A549 (cell line): ENCODE data around the gene WNT7B. TPM values are rescaled to one million over a fixed set of nuclear protein-coding genes. Genes with fewer than 3 reads are reported as not detected.

ENCODE experiments used
- ATAC-seq, 2 experiments: fragments of 200-7000 bp in 1 of 2; fragments of >200 bp in 1 of 2; cut with Nextera tagmentation in 1 of 2; cut with Tn5 transposase in 1 of 2; 3 replicates each; pipeline versions ENCODE4 v1.8.0 to v1.9.1; 2018 to 2020; ENCODE audit warnings: mild to moderate bottlenecking in 1 of 2, moderate library complexity in 1 of 2
- CTCF ChIA-PET: fragments of 300-600 bp; sonication (Branson Sonifier 250); formaldehyde crosslinking; extraction: SDS; loops from one replicate; lab custom pipeline; 2021; ENCODE audit warnings: antibody characterized with exemption, inconsistent platforms; lab: Yijun Ruan, JAX
- POLR2A ChIA-PET: fragments of 350-600 bp; formaldehyde crosslinking; extraction: SDS; loops from one replicate; lab custom pipeline; 2021; ENCODE audit warnings: antibody characterized with exemption, inconsistent platforms; lab: Yijun Ruan, JAX
- DNase-seq, 2 experiments: peaks; one replicate each; pipeline versions ENCODE4 v3.0.0 to v3.0.0-alpha.2; 2011 to 2016; ENCODE audit warnings: low read depth in 1 of 2, low spot score in 1 of 2
- FAIRE-seq: peaks from 2 replicates; lab custom pipeline; 2011; peaks lifted over from hg19 to GRCh38; lab: Jason Lieb, UNC
- H3K27ac ChIP-seq, 2 experiments: fragments of >200 bp; sonication (Bioruptor Twin); formaldehyde crosslinking; 3 replicates each; pipeline ENCODE4 v1.5.1; 2016 to 2017
- H3K4me1 ChIP-seq: fragments of >200 bp; sonication (Bioruptor Twin); formaldehyde crosslinking; 3 replicates; pipeline ENCODE4 v1.6.1; 2016
- H3K4me2 ChIP-seq: fragments of >200 bp; sonication (Bioruptor Twin); formaldehyde crosslinking; 3 replicates; pipeline ENCODE4 v1.6.1; 2016
- H3K4me3 ChIP-seq: fragments of >200 bp; sonication (Bioruptor Twin); formaldehyde crosslinking; 3 replicates; pipeline ENCODE4 v1.5.1; 2016
- H3K9me3 ChIP-seq: fragments of >200 bp; sonication (Bioruptor Twin); formaldehyde crosslinking; 3 replicates; pipeline ENCODE4 v1.6.1; 2016
- BHLHE40 ChIP-seq: IDR thresholded peaks from 2 replicates; pipeline ENCODE4 v1.6.1; 2012; ENCODE audit warnings: low read depth, low read length, inconsistent platforms
- CBX8 ChIP-seq: fragments of 200-600 bp; sonication (generic); IDR thresholded peaks from 2 replicates; pipeline ENCODE4 v1.6.1; 2016
- ESRRA ChIP-seq: fragments of 150-350 bp; IDR thresholded peaks from 2 replicates; pipeline ENCODE4 v1.6.1; 2014; ENCODE audit warnings: mild to moderate bottlenecking, low read length, borderline replicate concordance
- FOSL2 ChIP-seq, 2 experiments: fragments of 450-650 bp in 1 of 2; fragments of >200 bp in 1 of 2; sonication (Bioruptor Twin) in 1 of 2; formaldehyde crosslinking; IDR thresholded peaks; 2 replicates each; pipeline versions ENCODE4 v1.5.0 to v1.6.1; 2016 to 2020; ENCODE audit warnings: mild to moderate bottlenecking in 1 of 2, moderate library complexity in 1 of 2
- HOXA7 ChIP-seq: fragments of 250-450 bp; sonication (Bioruptor Pico); IDR thresholded peaks from 2 replicates; pipeline ENCODE4 v1.5.0; 2020; ENCODE audit warnings: mild to moderate bottlenecking, moderate library complexity
- JUN ChIP-seq, 2 experiments: fragments of >200 bp; sonication (Bioruptor Twin); formaldehyde crosslinking; IDR thresholded peaks; 2 replicates in 1 of 2; 3 replicates in 1 of 2; pipeline ENCODE4 v1.6.1; 2016 to 2017
- JUNB ChIP-seq: fragments of >200 bp; sonication (Bioruptor Twin); formaldehyde crosslinking; IDR thresholded peaks from 2 replicates; pipeline ENCODE4 v1.6.1; 2016
- MAZ ChIP-seq: fragments of 150-350 bp; IDR thresholded peaks from 2 replicates; pipeline ENCODE4 v1.6.1; 2014; ENCODE audit warnings: antibody characterized with exemption, low read depth, low read length, borderline replicate concordance
- MYC ChIP-seq: IDR thresholded peaks from 2 replicates; pipeline ENCODE4 v1.6.1; 2012; ENCODE audit warnings: mild to moderate bottlenecking, inconsistent platforms, low read length, improper control_type of control experiment, borderline replicate concordance
- RNF2 ChIP-seq: fragments of 200-600 bp; sonication (generic); IDR thresholded peaks from 2 replicates; pipeline ENCODE4 v1.6.1; 2016; ENCODE audit warnings: low read depth, mild to moderate bottlenecking, antibody characterized with exemption, moderate library complexity, borderline replicate concordance
- TP53 ChIP-seq: fragments of 250-450 bp; sonication (Bioruptor Pico); IDR thresholded peaks from 2 replicates; pipeline ENCODE4 v1.5.0; 2021; ENCODE audit warnings: mild to moderate bottlenecking, moderate library complexity
- ZC3H11A ChIP-seq: fragments of 450-650 bp; IDR thresholded peaks from 2 replicates; pipeline ENCODE4 v1.6.1; 2014; ENCODE audit warnings: antibody characterized with exemption, mild to moderate bottlenecking
- WGBS: methylation state at CpG from one replicate; pipeline ENCODE4 v1.1.6; 2017; ENCODE audit errors: missing lambda C conversion rate; 5-methylcytosine and 5-hydroxymethylcytosine counted together
- polyA plus RNA-seq, 4 experiments: library from polyadenylated mRNA; depleted of rRNA in 3 of 4; stranded (reverse); fragments of >200 nt; fragmentation: RNase III in 1 of 4; extraction: RNeasy Plus Mini Kit Qiagen cat#74134 plus additional on column Dnase treatment in 1 of 4; gene quantifications; 2 replicates in 3 of 4; 3 replicates in 1 of 4; pipeline ENCODE4 v1.2.3, GENCODE V29; 2011 to 2017
- TF ChIP-seq, protein P1 (sequence below): fragments of >200 bp; sonication (Bioruptor Twin); formaldehyde crosslinking; IDR thresholded peaks from 3 replicates; pipeline ENCODE4 v1.6.1; 2016
- TF ChIP-seq, protein P2 (sequence below): fragments of >200 bp; sonication (Bioruptor Twin); formaldehyde crosslinking; IDR thresholded peaks from 3 replicates; pipeline ENCODE4 v1.5.1; 2016
- TF ChIP-seq, protein P3 (sequence below): IDR thresholded peaks from 2 replicates; pipeline ENCODE4 v1.6.1; 2012
- TF ChIP-seq, protein P4 (sequence below): IDR thresholded peaks from 2 replicates; pipeline ENCODE4 v1.6.1; 2012
- TF ChIP-seq, protein P5 (sequence below): fragments of >200 bp; sonication (Bioruptor Twin); formaldehyde crosslinking; IDR thresholded peaks from 2 replicates; pipeline ENCODE4 v1.6.1; 2016
- TF ChIP-seq, protein P6 (sequence below): fragments of 150-350 bp; IDR thresholded peaks from 2 replicates; pipeline ENCODE4 v1.6.1; 2014; ENCODE audit warnings: low read depth, mild to moderate bottlenecking, low read length

Gene WNT7B
- polyA plus RNA-seq, 2 of the 4 experiments (the other 2 are of a cell fraction), result 16.9 to 80.8 TPM

DNA sequence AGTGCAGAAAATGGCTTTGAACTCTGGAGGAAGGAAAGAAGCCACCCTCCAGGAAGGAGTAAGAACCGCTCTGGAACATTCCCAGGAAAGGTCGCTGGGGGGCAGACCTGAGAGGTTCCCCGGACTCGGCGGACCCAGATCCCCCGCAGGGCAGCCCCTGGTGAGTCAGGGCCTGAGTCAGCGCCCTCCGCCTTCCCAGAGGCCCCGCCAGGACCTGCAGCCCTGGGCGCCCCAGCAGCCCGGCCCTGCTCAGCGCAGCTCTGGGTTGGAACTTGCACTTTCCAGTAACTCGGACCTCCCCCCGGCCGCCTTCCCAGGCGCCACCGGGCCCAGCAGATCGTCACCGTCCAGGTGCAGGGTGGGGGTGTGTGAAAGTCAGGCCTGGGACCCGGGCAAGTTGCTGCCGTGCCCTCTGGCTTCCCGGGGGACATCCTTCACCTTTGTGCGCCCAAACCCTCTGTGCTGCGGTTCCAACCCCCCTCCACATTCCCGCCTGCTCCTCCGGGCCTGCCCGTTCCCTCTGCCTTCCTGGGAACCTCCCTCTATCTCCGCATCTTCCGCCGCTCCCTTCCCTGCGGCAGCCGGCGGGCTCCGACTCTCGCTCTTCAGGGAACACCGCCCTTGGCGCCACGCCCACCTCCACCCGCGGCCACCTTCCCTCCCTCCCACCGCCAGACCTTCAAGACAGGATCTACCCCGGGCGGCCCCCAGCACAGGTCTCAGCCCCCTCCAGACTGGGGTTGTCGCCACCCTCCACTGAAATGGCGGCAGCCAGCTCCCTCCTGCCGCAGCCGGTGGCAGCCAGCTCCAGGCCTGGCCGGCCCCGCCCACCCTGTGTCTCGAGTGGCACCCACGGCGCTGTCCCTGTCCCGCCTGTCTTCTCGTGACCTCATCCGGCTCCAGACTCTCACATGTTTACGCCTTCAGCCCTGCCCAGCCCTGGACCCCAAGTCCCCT lies 36.8 kb upstream of the WNT7B start (continued):
- no peak for TF ChIP-seq MYC
- TF ChIP-seq FOSL2 (IDR thresholded peaks at IDR 0.05), result peak; percentile 80
- peak; percentile 98 for TF ChIP-seq FOSL2 (CRISPR knock-in tag; IDR thresholded peaks at IDR 0.05)
- no peak for TF ChIP-seq HOXA7
- peak; percentile 64 to 89 for TF ChIP-seq JUN (IDR thresholded peaks at IDR 0.05)
- TF ChIP-seq, protein P1, sequence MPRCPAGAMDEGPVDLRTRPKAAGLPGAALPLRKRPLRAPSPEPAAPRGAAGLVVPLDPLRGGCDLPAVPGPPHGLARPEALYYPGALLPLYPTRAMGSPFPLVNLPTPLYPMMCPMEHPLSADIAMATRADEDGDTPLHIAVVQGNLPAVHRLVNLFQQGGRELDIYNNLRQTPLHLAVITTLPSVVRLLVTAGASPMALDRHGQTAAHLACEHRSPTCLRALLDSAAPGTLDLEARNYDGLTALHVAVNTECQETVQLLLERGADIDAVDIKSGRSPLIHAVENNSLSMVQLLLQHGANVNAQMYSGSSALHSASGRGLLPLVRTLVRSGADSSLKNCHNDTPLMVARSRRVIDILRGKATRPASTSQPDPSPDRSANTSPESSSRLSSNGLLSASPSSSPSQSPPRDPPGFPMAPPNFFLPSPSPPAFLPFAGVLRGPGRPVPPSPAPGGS, result peak; percentile 58; the same call in 1 of the 3 replicates

DNA sequence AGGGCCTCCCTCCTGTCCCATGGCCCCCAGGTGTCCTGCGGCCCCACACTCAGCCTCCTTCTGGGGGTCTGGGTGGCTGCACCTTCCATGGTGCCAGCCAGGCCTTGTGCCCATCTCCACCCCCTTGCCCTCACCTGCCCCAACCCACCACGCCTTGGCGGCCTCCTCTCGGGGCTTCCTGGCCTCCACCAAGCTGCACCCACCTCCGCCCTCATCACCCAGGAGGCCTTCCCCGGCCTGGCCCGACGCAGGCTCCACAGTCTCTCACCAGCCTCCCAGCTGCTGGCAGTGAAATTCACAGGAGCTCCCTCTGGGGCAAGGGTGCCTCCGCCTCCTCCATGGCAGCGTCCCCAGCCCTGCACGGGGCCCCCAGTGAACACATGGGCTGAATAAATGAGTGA lies 35.9 kb upstream of the WNT7B start:
- no peak for FAIRE-seq
- POLR2A ChIA-PET, result interaction anchor here (0.7 to 4.7 kb wide), 9 partner anchors 9 to 67 kb away, joined by 3 to 63 read pairs (median 6); no protein-coding TSS in a partner anchor

More for the DNA sequence above, 35.9 kb upstream of the WNT7B start:
- WGBS, result 55% methylated on average over 10 of the region's 11 CpGs
- H3K27ac ChIP-seq, result peak overlapping the region; percentile 95 to 98
- ATAC-seq (0 out of 6 replicates have a peak, but pooled peaks of 1 of the 2 experiments have one; percentile 1), DNase-seq (no peak)
- TF ChIP-seq, protein P2, sequence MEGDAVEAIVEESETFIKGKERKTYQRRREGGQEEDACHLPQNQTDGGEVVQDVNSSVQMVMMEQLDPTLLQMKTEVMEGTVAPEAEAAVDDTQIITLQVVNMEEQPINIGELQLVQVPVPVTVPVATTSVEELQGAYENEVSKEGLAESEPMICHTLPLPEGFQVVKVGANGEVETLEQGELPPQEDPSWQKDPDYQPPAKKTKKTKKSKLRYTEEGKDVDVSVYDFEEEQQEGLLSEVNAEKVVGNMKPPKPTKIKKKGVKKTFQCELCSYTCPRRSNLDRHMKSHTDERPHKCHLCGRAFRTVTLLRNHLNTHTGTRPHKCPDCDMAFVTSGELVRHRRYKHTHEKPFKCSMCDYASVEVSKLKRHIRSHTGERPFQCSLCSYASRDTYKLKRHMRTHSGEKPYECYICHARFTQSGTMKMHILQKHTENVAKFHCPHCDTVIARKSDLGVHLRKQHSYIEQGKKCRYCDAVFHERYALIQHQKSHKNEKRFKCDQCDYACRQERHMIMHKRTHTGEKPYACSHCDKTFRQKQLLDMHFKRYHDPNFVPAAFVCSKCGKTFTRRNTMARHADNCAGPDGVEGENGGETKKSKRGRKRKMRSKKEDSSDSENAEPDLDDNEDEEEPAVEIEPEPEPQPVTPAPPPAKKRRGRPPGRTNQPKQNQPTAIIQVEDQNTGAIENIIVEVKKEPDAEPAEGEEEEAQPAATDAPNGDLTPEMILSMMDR, result no peak
- TF ChIP-seq, protein P3, sequence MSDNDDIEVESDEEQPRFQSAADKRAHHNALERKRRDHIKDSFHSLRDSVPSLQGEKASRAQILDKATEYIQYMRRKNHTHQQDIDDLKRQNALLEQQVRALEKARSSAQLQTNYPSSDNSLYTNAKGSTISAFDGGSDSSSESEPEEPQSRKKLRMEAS, result no peak
- TF ChIP-seq, protein P4, sequence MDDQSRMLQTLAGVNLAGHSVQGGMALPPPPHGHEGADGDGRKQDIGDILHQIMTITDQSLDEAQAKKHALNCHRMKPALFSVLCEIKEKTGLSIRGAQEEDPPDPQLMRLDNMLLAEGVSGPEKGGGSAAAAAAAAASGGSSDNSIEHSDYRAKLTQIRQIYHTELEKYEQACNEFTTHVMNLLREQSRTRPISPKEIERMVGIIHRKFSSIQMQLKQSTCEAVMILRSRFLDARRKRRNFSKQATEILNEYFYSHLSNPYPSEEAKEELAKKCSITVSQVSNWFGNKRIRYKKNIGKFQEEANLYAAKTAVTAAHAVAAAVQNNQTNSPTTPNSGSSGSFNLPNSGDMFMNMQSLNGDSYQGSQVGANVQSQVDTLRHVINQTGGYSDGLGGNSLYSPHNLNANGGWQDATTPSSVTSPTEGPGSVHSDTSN, result no peak
- TF ChIP-seq BHLHE40 (no peak), CBX8 (no peak), RNF2 (no peak), JUNB (no peak), TP53 (CRISPR knock-in tag) (no peak), ESRRA (no peak), ZC3H11A (no peak), MAZ (no peak)
- TF ChIP-seq, protein P5, sequence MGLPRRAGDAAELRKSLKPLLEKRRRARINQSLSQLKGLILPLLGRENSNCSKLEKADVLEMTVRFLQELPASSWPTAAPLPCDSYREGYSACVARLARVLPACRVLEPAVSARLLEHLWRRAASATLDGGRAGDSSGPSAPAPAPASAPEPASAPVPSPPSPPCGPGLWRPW, result no peak
- TF ChIP-seq, protein P6, sequence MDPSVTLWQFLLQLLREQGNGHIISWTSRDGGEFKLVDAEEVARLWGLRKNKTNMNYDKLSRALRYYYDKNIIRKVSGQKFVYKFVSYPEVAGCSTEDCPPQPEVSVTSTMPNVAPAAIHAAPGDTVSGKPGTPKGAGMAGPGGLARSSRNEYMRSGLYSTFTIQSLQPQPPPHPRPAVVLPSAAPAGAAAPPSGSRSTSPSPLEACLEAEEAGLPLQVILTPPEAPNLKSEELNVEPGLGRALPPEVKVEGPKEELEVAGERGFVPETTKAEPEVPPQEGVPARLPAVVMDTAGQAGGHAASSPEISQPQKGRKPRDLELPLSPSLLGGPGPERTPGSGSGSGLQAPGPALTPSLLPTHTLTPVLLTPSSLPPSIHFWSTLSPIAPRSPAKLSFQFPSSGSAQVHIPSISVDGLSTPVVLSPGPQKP, result no peak
- peaks cover 27% of the 10 kb centered on the region for H3K4me1 ChIP-seq
- CTCF ChIA-PET, result interaction anchor here (0.6 to 5.4 kb wide), 29 partner anchors 9 to 310 kb away, joined by 3 to 38 read pairs (median 6); no protein-coding TSS in a partner anchor
- H3K4me2 ChIP-seq, result peak overlapping the region; percentile 89
- no peak overlapping the region for H3K4me3 ChIP-seq
- H3K9me3 ChIP-seq, result peaks cover 10% of the 10 kb centered on the region; the same call in 2 of the 3 replicates
